ENCODE measurements around the gene OSBPL2. TPM values are rescaled to one million over a fixed set of nuclear protein-coding genes. Genes with fewer than 3 reads are reported as not detected.

OSBPL2 gene
- total and polyA plus RNA-seq, 11 donors = 20.0 to 57.9 (median 38.3) TPM

- H3K27me3 ChIP-seq = peaks cover 30 to 78% (median 57%) of the 10 kb centered on the region in 9 donors
These were observed 21.4 kb upstream of the OSBPL2 start for GRCh38 chr20:62216636-62217566.

DNA sequence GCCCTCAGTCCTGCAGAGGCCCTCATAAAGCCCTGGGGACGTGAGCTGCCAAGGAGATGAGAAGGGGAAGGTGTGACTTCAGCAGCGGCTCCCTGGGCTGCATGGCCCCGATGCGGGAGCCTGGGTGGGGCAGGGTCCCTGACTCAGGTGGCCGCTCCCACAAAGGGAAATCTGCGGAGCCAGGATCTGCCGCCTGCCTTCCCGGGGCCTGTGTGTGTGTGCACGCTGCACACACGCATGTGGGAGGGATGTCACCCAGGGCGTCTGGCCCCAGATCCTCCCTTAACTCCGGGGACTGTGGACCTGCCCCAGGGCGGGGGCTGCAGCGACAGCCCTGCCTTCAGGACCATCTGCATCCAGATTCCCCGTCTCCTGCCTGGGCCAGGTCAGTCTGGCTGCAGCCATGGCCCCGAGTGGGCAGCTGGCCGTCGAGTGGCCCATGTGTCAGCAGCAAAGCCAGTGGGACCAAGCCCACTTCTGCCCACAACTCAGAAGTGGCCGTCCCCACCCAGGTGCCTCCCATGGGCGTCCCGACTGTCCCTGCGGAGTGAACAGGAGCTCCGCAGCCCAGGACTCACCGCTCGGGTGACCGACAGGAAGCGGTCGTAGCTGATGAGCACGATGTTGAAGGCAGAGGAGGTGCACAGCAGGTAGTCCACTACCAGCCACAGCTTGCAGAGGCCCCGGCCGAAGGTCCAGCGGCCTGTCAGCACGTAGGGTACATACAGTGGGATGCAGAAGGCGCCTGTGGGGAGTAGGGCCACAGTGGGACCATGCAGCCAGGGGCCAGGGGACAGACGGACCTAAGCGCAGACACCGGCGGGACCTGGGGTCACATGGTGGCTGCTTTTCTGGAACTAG lies 20.2 kb upstream of the OSBPL2 start:
- Histone ChIP-seq H3K27me3 (peaks cover 41 to 87% (median 63%) of the 10 kb centered on the region in 9 donors), H3K4me1 (peaks cover 0 to 29% (median 10%) of the 10 kb centered on the region in 12 donors), H3K27ac (no peak overlapping the region), H3K36me3 (no peaks in the 10 kb centered on the region), H3K9me3 (no peaks in the 10 kb centered on the region), H3K4me3 (no peak overlapping the region)
- WGBS, 4 donors = 53 to 61% (median 57%) methylated on average over 20 to 38 of the region's 38 CpGs
- TF ChIP-seq, protein P1, sequence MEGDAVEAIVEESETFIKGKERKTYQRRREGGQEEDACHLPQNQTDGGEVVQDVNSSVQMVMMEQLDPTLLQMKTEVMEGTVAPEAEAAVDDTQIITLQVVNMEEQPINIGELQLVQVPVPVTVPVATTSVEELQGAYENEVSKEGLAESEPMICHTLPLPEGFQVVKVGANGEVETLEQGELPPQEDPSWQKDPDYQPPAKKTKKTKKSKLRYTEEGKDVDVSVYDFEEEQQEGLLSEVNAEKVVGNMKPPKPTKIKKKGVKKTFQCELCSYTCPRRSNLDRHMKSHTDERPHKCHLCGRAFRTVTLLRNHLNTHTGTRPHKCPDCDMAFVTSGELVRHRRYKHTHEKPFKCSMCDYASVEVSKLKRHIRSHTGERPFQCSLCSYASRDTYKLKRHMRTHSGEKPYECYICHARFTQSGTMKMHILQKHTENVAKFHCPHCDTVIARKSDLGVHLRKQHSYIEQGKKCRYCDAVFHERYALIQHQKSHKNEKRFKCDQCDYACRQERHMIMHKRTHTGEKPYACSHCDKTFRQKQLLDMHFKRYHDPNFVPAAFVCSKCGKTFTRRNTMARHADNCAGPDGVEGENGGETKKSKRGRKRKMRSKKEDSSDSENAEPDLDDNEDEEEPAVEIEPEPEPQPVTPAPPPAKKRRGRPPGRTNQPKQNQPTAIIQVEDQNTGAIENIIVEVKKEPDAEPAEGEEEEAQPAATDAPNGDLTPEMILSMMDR (IDR thresholded peaks at IDR 0.05) = no peak
- TF ChIP-seq POLR2A (IDR thresholded peaks at IDR 0.05) = no peak
- ATAC-seq (no peak), DNase-seq (peak in 1 of 5 donors; percentile 17)
- intact Hi-C loops (cut with DNase I) = no loop called here

More at GRCh38 chr20:62216636-62217566, 21.4 kb upstream of the OSBPL2 start:
- no peaks in the 10 kb centered on the region for H3K36me3 ChIP-seq
- ATAC-seq (no peak), DNase-seq (peak in 1 of 5 donors; percentile 20)
- peaks cover 0 to 29% (median 10%) of the 10 kb centered on the region in 12 donors for H3K4me1 ChIP-seq
- no peak for TF ChIP-seq POLR2A (IDR thresholded peaks at IDR 0.05)
- H3K9me3 ChIP-seq = no peaks in the 10 kb centered on the region
- no peak overlapping the region for H3K27ac ChIP-seq
- 71 to 75% (median 72%) methylated on average over 14 to 26 of the region's 26 CpGs for WGBS, 4 donors
- intact Hi-C loops (cut with DNase I) = no loop called here
- no peak overlapping the region for H3K4me3 ChIP-seq

GRCh38 chr20:62219101-62219991 lies 19.0 kb upstream of the OSBPL2 start:
- peak overlapping the region in 7 of 12 donors; percentile 24 to 61 (median 40) for H3K4me3 ChIP-seq
- peaks cover 0 to 29% (median 10%) of the 10 kb centered on the region in 12 donors for H3K4me1 ChIP-seq
- peak in 1 of 5 donors; percentile 24 for DNase-seq
- ATAC-seq = no peak
- TF ChIP-seq POLR2A (IDR thresholded peaks at IDR 0.05) = no peak
- TF ChIP-seq, protein P1 (IDR thresholded peaks at IDR 0.05) = no peak
- intact Hi-C loops (cut with DNase I) = no loop called here
- no peak overlapping the region for H3K27ac ChIP-seq
- WGBS, 4 donors = 1 to 4% (median 2%) methylated on average over 19 to 84 of the region's 84 CpGs
- no peaks in the 10 kb centered on the region for H3K36me3 ChIP-seq
- H3K9me3 ChIP-seq = no peaks in the 10 kb centered on the region
- peaks cover 42 to 91% (median 68%) of the 10 kb centered on the region in 9 donors for H3K27me3 ChIP-seq
